HK-2 (cell line): ENCODE results near the gene ZNF672.
"Not testable (repeated sequence)": the region's sequence is repeated elsewhere in the genome, so short reads cannot be mapped to it uniquely, and the experiment has no call there.

Source experiments
- DNase-seq: peaks from one replicate; pipeline ENCODE4 v3.0.0-alpha.2; 2018; ENCODE audit not compliant: unreplicated experiment

ZNF672 gene

DNA sequence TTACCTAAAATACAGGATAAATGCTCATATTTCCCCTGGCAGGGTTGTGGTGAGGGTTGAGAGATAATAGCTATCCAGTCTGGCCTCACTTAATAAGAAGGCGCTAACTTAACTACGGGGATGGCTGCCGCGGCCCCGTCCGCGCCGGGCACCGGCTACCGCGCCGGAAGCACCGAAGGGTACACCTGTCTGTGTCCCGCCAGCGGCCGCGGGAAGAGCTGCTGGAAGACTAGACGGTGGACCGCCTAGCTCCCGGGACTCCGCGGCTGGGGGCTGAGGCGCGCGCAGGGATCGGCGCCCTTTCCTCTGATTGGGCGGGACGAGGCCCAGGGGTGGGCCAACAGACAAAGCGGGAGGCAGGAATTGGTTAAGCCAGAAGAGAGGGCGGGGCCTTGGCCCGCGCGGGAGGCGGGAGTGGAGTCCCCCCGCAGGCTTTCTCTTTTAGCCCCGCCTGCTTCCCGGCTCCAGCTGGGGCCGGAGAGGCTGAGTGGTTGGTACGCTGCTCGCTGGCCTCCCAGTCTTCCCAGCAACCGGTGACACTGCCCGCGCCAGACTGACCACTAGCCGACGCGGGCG lies at the start of gene ZNF672:
ZNF672 (plus strand) TSS at position 444 of the 576 bp plus-strand sequence. CDS start 9,051 bp downstream, outside the sequence.
- DNase-seq = peak; percentile 99

DNA sequence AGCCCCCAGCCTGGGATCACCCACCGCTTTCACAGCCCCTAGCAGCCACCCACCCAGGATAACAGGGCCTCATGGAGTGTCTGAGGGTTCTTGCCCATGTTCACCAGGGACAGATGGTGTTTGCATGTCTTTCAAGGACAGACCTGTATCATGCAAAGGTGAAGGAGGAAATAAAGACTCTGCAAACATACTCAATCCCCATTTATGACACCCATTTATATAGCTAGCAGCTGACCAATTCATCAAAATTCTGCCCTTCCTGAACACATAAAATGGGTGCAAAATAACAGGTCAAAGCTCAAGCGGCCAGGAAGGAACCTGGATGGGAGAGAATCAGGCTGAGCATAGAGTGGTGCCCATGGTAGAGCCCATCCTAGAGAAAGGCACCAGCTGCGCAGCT lies 49.7 kb upstream of the ZNF672 start:
- DNase-seq = no peak

GRCh38 chr1:248789337-248789736 lies 48.7 kb upstream of the ZNF672 start:
- not testable (repeated sequence) for DNase-seq

- no peak for DNase-seq
Observed at GRCh38 chr1:248790456-248790855, 47.6 kb upstream of the ZNF672 start.

DNA sequence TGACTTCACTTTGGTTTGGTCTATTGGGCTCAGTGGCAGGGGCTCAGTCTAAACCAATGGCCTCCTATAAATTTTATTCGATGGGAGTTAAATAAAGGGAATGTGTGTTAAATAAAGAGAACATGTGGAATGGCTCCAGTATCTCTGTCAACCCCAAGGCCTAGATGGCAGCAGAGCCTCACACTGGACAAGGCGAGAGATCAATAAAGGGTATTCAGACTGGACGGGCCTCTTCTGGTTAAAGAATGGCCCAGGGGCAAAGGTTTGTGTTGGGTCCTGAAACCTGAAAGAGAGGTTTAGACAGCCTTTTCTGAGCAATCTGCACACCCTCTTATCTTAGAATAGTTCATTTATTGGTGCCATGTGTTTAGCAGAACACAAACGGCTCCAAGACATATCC lies 47.0 kb upstream of the ZNF672 start:
- no peak for DNase-seq

- DNase-seq = no peak
Observed at GRCh38 chr1:248792342-248792741, 45.7 kb upstream of the ZNF672 start.

DNA sequence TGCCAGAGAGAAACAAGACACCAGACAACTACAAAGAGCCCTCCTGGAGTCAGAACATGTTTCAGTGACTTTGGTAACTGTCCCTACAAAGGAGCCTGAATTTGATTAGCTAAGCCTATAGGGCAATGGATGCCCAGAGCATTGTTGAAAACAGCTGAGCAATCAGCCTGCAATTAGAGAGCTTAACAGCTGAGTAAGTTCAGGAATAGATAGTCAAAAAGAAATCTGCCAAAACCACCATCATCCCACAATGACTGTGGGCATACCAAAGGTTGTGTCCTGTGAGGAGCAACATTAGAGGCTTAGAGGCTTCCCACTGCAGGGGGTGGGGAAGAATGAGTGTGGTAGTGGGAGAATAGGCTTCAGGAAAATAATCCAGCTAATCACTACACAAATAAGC lies 44.4 kb upstream of the ZNF672 start:
- no peak for DNase-seq

GRCh38 chr1:248794663-248795062 lies 43.4 kb upstream of the ZNF672 start:
- not testable (repeated sequence) for DNase-seq

- no peak for DNase-seq
Observed at GRCh38 chr1:248798791-248799190, 39.2 kb upstream of the ZNF672 start.

DNA sequence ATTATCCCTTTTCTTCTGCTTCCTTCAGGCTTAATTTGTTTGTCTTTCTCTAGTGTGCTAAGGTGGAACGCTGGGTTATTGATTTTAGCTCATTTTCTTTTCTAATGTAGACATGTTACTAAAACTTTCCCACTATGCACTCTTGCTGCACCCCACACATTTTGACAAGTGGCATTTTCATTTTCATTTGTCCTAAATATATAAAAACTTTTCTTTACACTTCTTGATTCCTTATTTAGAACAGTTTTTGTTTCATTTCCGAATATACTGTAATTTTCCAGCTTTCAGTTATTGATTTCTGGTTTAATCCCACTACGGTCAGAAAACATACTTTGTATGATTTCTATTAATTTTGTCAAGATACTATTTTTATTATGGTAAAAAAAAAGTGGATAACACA lies 37.6 kb upstream of the ZNF672 start:
- no peak for DNase-seq

DNA sequence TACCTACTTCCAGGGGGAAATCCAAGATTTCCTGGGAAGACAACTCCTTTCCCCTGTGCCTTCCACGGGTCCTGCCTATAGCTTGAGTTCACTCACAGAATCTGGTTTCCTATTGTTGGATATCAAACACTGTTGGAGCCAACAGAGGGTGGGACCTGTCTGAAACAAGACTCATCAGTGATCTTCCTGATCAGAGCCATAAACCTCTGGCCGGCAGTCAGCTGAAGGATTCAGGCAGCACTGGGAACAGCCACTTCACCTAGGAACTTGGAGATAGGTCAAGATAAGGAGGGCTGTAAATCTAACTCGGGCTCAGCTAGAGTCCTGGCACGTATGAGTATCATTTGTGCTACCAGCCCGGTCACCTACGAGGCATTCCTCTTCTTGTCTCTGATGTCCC lies 35.6 kb upstream of the ZNF672 start:
- DNase-seq = no peak

DNA sequence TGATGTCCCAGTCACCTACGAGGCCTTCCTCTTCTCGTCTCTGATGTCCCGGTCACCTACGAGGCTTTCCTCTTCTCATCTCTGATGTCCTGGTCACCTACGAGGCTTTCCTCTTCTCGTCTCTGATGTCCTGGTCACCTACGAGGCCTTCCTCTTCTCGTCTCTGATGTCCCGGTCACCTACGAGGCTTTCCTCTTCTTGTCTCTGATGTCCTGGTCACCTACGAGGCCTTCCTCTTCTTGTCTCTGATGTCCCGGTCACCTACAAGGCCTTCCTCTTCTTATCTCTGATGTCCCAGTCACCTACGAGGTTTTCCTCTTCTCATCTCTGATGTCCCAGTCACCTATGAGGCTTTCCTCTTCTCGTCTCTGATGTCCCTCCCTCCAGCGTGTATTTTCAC lies 34.5 kb upstream of the ZNF672 start:
- DNase-seq = not testable (repeated sequence)

DNA sequence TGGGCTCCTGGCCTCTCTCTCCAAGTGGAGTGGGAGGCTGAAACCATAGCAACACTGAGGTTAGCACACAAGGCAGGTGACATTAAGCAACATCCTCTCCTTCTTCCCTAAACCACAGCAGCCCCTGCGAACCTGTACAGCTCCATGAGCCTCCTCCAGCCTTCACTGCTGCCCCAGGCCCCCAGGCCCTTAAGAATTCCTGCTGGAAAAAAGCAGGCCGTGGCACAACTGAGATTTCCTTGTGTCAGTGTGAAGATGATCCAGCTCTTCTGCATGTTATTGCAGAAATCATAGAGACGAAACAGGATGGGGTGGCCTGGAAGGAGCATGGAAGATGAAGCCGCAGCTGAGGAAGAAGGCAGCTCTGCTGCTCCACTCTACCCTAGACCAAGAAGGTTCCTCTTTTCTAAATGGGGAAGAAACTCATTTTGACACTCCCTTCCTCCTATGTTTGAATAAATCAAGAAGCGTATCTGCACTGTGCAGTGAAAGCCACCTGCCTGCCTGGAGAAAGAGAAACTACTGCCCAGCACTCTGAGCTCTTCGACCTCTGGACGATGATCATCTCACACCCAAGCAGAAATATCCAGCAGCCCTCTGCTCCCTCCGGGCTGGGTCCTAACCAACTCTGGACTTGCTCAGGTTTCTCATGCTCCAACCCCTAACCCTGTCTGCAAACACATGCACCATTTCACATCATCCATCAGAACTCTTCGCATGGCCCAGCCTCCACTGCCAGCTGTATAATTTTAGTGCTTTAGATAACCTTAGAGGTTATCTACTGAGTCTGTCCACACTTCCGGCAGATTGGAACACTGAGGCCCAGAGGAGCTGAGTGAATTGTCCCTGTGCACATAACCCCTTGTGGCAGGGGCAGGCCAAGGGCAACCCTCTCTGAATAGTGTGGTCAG lies 33.0 kb upstream of the ZNF672 start:
- no peak for DNase-seq

DNA sequence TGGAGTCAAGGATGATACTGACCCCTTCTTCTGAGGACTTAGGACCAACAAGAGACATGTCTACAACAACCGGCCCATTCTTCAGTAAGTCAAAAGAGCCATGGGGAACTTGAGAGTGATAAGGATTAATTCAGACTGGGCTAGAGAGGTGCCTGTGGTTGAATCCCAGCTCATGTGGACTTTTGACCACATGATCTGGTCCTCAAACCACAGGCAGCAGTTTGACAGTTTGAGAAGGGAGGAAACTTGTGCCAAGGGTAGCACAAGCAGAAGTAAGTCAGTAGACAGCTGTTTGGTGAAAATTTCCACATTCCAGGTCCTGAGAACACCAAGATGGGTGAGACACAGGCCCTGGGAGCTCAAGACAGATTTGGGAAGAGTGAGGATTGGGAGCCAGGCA lies 32.1 kb upstream of the ZNF672 start:
- DNase-seq = no peak

GRCh38 chr1:248807067-248807737 lies 30.8 kb upstream of the ZNF672 start:
- DNase-seq = peak; percentile 44

- DNase-seq = no peak
Observed at GRCh38 chr1:248808876-248809275, 29.1 kb upstream of the ZNF672 start.

- DNase-seq = no peak
Observed at GRCh38 chr1:248810000-248810726, 27.9 kb upstream of the ZNF672 start.

DNA sequence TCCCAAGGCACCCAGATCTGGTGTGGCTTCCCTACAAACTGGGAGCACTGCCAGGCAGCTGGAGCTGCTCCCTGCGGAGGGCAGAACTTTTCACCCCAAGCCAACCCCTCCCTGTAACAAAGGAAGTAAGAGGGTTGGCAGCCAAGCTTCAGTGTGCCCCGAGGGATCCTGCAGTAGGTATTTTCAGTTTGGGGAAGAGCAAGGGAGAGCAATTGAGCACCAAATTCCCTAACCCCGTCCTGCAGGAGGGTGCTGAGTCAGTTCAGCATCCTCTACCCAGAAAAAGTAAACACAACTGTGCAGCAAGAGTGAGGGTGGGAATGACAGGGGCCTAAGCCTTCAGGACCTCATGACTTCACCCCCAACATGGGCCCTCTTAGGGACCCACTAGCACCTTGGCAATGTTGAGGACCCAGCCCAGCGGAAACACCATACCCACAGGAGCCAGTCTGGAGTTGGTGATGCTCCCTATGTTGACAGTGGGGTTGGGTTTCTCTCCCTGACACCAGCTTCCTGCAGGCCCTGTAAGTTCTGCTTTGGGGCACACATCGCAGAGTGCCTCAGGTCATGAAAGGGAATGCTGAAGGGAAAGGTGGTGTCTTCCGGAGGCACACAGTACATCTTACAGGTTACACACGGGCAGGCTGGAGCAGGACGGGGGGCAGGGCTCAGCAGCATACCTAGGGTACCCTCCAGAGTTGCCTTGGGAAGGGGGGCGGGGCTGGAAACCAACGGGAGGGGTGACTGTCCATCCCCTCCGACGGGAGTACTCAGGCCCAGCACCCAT lies 27.1 kb upstream of the ZNF672 start:
- DNase-seq = no peak

DNA sequence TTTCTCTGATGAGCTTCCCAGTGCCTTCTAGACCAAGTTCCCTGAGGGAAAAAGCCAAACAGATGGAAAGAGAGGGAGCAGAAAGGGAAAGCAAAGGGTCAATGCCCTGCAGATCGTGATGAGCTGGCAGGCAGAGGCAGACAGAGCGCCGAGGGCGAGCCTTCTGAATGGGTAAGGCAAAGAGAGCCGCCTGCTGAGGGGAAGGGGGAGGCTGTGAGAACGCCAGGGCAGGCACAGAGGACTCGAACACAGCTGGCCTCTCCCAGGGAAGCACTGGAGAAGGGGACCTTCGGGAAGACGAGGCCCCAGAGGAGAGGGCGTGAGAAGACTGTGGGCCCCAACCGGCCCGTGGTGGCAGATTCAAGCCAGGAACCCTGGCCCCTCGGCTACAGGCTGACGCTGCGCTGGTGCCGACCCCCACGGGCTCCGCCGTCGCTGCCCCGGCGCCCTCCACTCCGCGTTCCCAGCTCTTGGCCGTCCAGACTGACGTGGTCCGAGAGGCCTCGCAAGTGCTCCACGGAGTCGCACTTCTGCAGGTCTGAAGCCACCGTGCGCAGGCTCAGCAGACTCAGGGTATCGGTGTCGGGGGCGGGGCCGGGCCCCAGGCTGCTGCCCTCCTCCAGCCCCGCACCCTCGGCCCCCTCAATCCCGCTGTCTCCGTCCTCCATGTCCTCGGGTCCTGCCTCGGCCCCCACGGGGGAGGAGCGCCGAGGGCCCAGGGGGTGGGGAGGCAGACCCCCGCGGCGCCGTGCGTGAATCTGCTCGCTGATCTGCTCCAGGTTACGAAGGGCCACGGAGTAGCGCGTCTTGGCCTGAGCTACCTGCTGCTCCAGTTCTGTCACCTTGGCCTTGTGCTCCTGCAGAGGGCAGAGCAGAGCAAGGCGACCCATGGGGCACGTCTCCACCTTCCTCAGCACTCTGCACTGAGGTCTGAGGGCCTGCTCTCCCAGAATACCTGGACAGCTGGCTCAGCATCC lies 26.2 kb upstream of the ZNF672 start:
- DNase-seq = no peak
